Mucosa of gallbladder (tissue), 1 donor: ENCODE measurements around the gene GTF2E1. TPM values are rescaled to one million over a fixed set of nuclear protein-coding genes. Genes with fewer than 3 reads are reported as not detected.
"Not testable (repeated sequence)": the region's sequence is repeated elsewhere in the genome, so short reads cannot be mapped to it uniquely, and the experiment has no call there.

Experiments used
- DNase-seq: peaks from one replicate; pipeline ENCODE4 v3.0.0-alpha.2; 2020; ENCODE audit warnings: low spot score
- total RNA-seq: library from RNA; stranded (reverse); gene quantifications from one replicate; pipeline ENCODE4 v1.2.1, GENCODE V29; 2021
- donor health status: DM: no; HTN: no; CAD: no.

The GTF2E1 gene
- total RNA-seq: 12.5 TPM

GRCh38 chr3:120742198-120742848 is at the start of gene GTF2E1, which contains the start of gene RABL3:
GTF2E1 (plus strand) TSS chr3:120742744; CDS start chr3:120750553, 7,809 bp downstream.
RABL3 (minus strand) TSS chr3:120742516; CDS start chr3:120742507, 9 bp downstream.
- peak; percentile 99 for DNase-seq

- DNase-seq: no peak
Observed at GRCh38 chr3:120693439-120694171, 48.9 kb upstream of the GTF2E1 start.

GRCh38 chr3:120699333-120699732 is 43.2 kb upstream of the GTF2E1 start:
- DNase-seq: no peak

- DNase-seq: no peak
Observed at GRCh38 chr3:120705884-120706582, 36.5 kb upstream of the GTF2E1 start.

- DNase-seq: no peak
Observed at GRCh38 chr3:120706950-120707349, 35.6 kb upstream of the GTF2E1 start.

- DNase-seq: no peak
Observed at GRCh38 chr3:120708408-120708807, 34.1 kb upstream of the GTF2E1 start.

- no peak for DNase-seq
Observed at GRCh38 chr3:120710369-120710768, 32.2 kb upstream of the GTF2E1 start.

GRCh38 chr3:120713262-120713661 is 29.3 kb upstream of the GTF2E1 start:
- no peak for DNase-seq

DNA sequence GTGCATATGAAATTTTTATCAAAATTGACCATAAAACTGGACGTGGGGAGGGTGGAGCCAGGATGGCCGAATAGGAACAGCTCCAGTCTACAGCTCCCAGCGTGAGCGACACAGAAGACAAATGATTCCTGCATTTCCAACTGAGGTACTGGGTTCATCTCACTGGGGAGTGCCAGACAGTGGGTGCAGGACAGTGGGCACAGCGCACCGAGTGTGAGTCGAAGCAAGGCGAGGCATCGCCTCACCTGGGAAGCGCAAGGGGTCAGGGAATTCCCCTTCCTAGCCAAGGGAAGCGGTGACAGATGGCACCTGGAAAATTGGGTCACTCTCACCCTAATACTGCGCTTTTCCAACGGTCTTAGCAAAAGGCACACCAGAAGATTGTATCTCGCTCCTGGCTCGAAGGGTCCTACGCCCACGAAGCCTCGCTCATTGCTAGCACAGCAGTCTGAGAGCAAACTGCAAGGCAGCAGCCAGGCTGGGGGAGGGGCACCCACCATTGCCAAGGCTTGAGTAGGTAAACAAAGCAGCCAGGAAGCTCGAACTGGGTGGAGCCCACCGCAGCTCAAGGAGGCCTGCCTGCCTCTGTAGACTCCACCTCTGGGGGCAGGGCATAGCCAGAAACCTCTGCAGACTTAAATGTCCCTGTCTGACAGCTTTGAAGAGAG is 23.2 kb upstream of the GTF2E1 start:
- DNase-seq: peak; percentile 77

DNA sequence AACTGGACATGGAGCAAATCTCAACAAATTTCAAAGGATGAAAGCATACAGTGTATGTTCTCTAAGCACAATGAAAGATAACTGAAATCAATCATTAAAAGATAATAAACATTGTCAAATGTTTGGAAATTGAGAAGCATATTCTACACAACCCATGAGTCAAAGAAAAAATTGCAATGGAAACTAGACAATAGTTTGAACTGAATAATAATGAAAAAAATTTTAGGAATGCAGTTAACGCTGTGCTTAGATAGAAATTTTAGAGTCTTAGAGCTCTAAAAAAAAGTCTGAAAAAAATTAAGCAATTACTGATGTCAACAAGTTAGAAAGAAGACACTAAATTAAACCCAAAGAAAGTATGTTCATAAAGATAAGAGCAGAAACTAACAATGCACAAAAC is 15.8 kb upstream of the GTF2E1 start:
- DNase-seq: no peak

DNA sequence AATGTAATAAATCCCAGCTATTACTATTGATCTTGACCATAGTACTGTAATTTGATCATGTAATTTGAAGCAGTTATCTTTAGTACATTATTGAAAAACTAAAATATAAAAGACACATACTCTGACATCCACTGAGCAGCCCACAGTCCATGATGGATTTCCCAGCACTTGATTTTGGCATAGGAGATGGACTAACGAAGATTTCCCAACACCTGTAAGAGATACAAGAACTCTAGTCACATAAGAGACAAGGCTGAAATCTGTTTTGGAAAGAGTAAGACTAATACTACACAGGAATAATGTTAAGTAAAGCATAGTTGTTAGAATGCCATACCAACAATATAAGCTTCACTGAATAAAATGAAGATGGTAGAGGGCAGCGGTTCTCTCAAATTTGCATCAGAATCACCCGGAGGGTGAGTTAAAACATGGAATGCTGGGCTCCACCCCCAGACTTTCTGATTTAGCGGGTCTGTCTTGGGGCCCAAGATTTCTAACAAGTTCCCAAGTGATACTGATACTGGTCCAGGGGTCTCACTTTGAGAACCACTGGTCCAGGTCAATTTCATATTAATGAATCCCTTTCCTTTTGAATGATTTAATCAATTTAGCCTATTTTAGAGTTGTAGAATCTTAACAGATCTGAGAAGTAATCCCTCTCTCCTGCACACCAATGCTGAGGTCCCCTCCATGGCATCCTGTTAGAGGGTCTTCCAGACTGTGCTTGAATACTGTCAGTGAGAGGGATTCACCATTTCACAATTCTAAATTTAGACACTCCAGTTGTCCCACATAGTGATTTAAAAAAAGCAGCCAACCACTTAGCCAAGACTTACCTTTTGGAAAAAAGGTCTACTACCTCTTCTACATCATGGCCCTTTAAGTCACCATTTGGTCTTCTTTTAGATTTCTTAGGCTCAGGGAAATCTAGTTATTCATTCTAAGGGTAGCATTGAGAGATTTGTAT is 11.7 kb upstream of the GTF2E1 start:
- no peak for DNase-seq

- DNase-seq: not testable (repeated sequence)
Observed at GRCh38 chr3:120738006-120738405, 4.5 kb upstream of the GTF2E1 start.

- no peak for DNase-seq
Observed at GRCh38 chr3:120741320-120741719, 1.2 kb upstream of the GTF2E1 start.

GRCh38 chr3:120741837-120742197 is 727 bp upstream of the GTF2E1 start:
- no peak for DNase-seq

DNA sequence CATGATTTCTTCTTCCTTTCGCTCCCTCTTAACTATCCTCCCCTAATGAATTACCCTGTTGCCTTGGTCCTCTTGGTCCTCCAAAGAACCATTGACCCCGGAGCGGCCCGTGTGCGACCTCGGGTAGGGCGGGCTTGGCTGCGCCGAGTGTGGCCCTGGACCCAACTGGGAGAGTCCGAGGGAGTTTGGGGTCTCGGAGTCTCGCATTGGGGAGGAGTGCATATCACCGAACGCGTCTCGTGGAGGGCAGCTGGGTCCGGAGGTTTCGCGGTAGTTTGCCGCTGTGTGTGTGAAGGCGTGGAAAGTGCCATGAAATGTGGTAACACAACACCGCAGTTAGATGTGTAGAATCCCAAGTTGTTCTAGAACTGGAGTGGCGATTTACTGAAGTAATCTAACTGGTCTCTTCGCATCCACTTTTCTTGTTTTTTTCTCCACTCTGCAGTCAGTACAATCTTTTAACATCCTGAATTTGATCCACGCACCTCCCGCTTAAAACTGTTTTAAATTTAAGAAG is 363 bp downstream of the GTF2E1 start:
- DNase-seq: no peak

- no peak for DNase-seq
Observed at GRCh38 chr3:120743556-120744195, 1.1 kb downstream of the GTF2E1 start.

DNA sequence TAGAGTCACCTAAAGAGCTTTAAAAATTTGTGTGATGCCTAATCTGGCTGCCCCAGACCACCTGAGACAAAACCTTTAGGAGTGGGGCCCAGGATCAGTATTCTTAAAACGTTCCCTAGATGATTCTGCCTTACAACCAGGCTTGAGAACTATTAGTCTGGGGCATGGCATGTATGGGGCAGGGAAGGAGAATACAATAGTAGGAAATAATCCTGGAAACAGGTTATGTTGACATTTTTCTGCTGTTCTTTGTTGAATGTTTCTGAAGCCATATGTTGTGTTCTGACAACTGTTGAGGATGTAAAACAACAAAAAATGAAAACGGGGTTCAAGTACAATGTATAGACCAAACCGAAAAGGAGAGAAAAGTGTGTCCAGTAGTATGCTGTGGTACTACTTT is 2.9 kb downstream of the GTF2E1 start:
- DNase-seq: no peak

- DNase-seq: no peak
Observed at GRCh38 chr3:120749843-120750242, 7.3 kb downstream of the GTF2E1 start.

GRCh38 chr3:120752230-120752629 is 9.7 kb downstream of the GTF2E1 start:
- no peak for DNase-seq

DNA sequence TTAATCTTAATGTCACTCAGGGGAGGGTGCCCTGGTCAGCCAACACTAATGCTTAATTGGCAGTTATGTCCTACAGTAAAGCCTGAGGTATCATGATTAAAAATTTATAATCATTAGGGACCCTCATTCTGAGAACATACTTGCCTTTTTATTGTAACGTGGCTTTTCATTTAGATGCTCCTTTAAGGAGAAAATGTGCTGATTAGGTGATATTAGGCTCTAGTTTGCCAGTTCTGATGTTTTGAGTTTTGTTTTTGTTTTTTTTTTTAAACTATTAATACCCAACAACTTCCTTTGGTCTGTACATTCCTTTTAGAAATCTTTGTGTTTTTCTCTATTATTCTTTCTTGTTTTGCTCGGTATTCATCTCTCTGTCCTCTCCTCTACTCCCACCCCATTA is 10.3 kb downstream of the GTF2E1 start:
- DNase-seq: no peak
